RWPE2 (cell line): Measurements from ENCODE around the gene FHOD3.

Source experiments
- ATAC-seq: fragments of 200-7000 bp; cut with Tn5 transposase; 3 replicates; pipeline ENCODE4 v1.9.1; 2021; ENCODE audit warnings: low read depth
- DNase-seq: peaks from one replicate; pipeline ENCODE4 v3.0.0-alpha.2; 2020; ENCODE audit warnings: low spot score
- H3K27ac ChIP-seq: fragments of 450-650 bp; 2 replicates; pipeline ENCODE4 v1.5.1; 2017; ENCODE audit warnings: mild to moderate bottlenecking; ENCODE audit not compliant: poor library complexity, severe bottlenecking
- H3K27me3 ChIP-seq: fragments of 250-450 bp; sonication (Bioruptor Pico); 2 replicates; pipeline ENCODE4 v1.5.1; 2021; ENCODE audit warnings: mild to moderate bottlenecking, moderate library complexity; ENCODE audit not compliant: insufficient read depth, poor library complexity, severe bottlenecking
- H3K36me3 ChIP-seq: fragments of 250-450 bp; sonication (Bioruptor Pico); 2 replicates; pipeline ENCODE4 v1.5.1; 2020; ENCODE audit warnings: low read depth, mild to moderate bottlenecking, moderate library complexity
- H3K4me1 ChIP-seq: fragments of 250-450 bp; sonication (Bioruptor Pico); 2 replicates; pipeline ENCODE4 v1.5.1; 2021; ENCODE audit warnings: mild to moderate bottlenecking, moderate library complexity; ENCODE audit not compliant: insufficient read depth, poor library complexity, severe bottlenecking
- H3K4me3 ChIP-seq: fragments of 250-450 bp; sonication (Bioruptor Pico); 2 replicates; pipeline ENCODE4 v1.5.1; 2021; ENCODE audit warnings: mild to moderate bottlenecking, moderate library complexity; ENCODE audit not compliant: severe bottlenecking
- H3K9me3 ChIP-seq: fragments of 250-450 bp; sonication (Bioruptor Pico); 2 replicates; pipeline ENCODE4 v1.5.1; 2021; ENCODE audit warnings: mild to moderate bottlenecking, moderate library complexity; ENCODE audit not compliant: severe bottlenecking
- CTCF ChIP-seq: fragments of 450-650 bp; IDR thresholded peaks from one replicate; pipeline ENCODE4 v1.5.1; 2017; ENCODE audit warnings: mild to moderate bottlenecking, moderate library complexity; ENCODE audit not compliant: poor library complexity, severe bottlenecking

The FHOD3 gene

GRCh38 chr18:36770315-36770946, 472.9 kb downstream of the FHOD3 start:
- DNase-seq, result no peak
- no peak for TF ChIP-seq CTCF
- Histone ChIP-seq H3K36me3 (no peaks in the 10 kb centered on the region), H3K4me3 (no peak overlapping the region), H3K27me3 (no peaks in the 10 kb centered on the region), H3K27ac (no peak overlapping the region), H3K4me1 (no peaks in the 10 kb centered on the region), H3K9me3 (no peaks in the 10 kb centered on the region)
- ATAC-seq, result no peak

GRCh38 chr18:36771245-36771644, 473.7 kb downstream of the FHOD3 start:
- Histone ChIP-seq H3K27me3 (no peaks in the 10 kb centered on the region), H3K27ac (no peak overlapping the region), H3K4me3 (no peak overlapping the region), H3K36me3 (no peaks in the 10 kb centered on the region), H3K4me1 (no peaks in the 10 kb centered on the region), H3K9me3 (no peaks in the 10 kb centered on the region)
- no peak for TF ChIP-seq CTCF
- no peak for ATAC-seq
- DNase-seq, result no peak

GRCh38 chr18:36772241-36772723, 474.8 kb downstream of the FHOD3 start:
- Histone ChIP-seq H3K4me3 (no peak overlapping the region), H3K9me3 (no peaks in the 10 kb centered on the region), H3K27ac (no peak overlapping the region), H3K4me1 (no peaks in the 10 kb centered on the region), H3K27me3 (no peaks in the 10 kb centered on the region), H3K36me3 (no peaks in the 10 kb centered on the region)
- ATAC-seq (no peak; the same call in 2 of the 3 replicates), DNase-seq (no peak)
- no peak for TF ChIP-seq CTCF

- H3K27ac ChIP-seq, result no peak overlapping the region
- no peak overlapping the region for H3K4me3 ChIP-seq
- H3K27me3 ChIP-seq, result no peaks in the 10 kb centered on the region
- ATAC-seq (no peak; the same call in 2 of the 3 replicates), DNase-seq (no peak)
- H3K9me3 ChIP-seq, result no peaks in the 10 kb centered on the region
- no peaks in the 10 kb centered on the region for H3K4me1 ChIP-seq
- no peak for TF ChIP-seq CTCF
- peaks cover 8% of the 10 kb centered on the region for H3K36me3 ChIP-seq
Measured at GRCh38 chr18:36775396-36775795, 477.9 kb downstream of the FHOD3 start.

GRCh38 chr18:36776650-36777049, 479.1 kb downstream of the FHOD3 start:
- Histone ChIP-seq H3K27me3 (no peaks in the 10 kb centered on the region), H3K9me3 (no peaks in the 10 kb centered on the region), H3K4me1 (no peaks in the 10 kb centered on the region), H3K36me3 (peaks cover 13% of the 10 kb centered on the region), H3K27ac (no peak overlapping the region), H3K4me3 (no peak overlapping the region)
- ATAC-seq (no peak), DNase-seq (no peak)
- TF ChIP-seq CTCF, result no peak
